Fibroblast of skin of right quadriceps (primary cell): ENCODE results near the gene POLR2B.
"Not testable (repeated sequence)": the region's sequence is repeated elsewhere in the genome, so short reads cannot be mapped to it uniquely, and the experiment has no call there.

Source experiments
- DNase-seq: peaks from one replicate; pipeline ENCODE4 v3.0.0-alpha.2; 2013

The POLR2B gene

GRCh38 chr4:56978750-56979303 is at the start of gene POLR2B:
Gene POLR2B (plus strand): TSS chr4:56978896. CDS start chr4:56978986, 90 bp downstream.
- peak; percentile 91 for DNase-seq

- no peak for DNase-seq
These were observed 48.1 kb upstream of the POLR2B start for GRCh38 chr4:56930638-56931037.

GRCh38 chr4:56931924-56932323 is 46.8 kb upstream of the POLR2B start:
- no peak for DNase-seq

- peak; percentile 88 for DNase-seq
These were observed 41.4 kb upstream of the POLR2B start for GRCh38 chr4:56937262-56937661.

GRCh38 chr4:56939826-56940225 is 38.9 kb upstream of the POLR2B start:
- DNase-seq: not testable (repeated sequence)

- no peak for DNase-seq
These were observed 38.3 kb upstream of the POLR2B start for GRCh38 chr4:56940403-56940802.

- no peak for DNase-seq
These were observed 37.7 kb upstream of the POLR2B start for GRCh38 chr4:56940971-56941370.

GRCh38 chr4:56941403-56941802 is 37.3 kb upstream of the POLR2B start:
- no peak for DNase-seq

GRCh38 chr4:56953680-56954520 is 24.8 kb upstream of the POLR2B start:
- DNase-seq: no peak

GRCh38 chr4:56958111-56958517 is 20.6 kb upstream of the POLR2B start:
- DNase-seq: peak; percentile 90

GRCh38 chr4:56959100-56959499 is 19.6 kb upstream of the POLR2B start:
- no peak for DNase-seq

- DNase-seq: no peak
These were observed 17.6 kb upstream of the POLR2B start for GRCh38 chr4:56961107-56961500.

- DNase-seq: no peak
These were observed 7.3 kb upstream of the POLR2B start for GRCh38 chr4:56971383-56971782.

- DNase-seq: no peak
These were observed 6.3 kb upstream of the POLR2B start for GRCh38 chr4:56972389-56972788.

- no peak for DNase-seq
These were observed 5.9 kb upstream of the POLR2B start for GRCh38 chr4:56972809-56973208.

GRCh38 chr4:56973336-56973735 is 5.4 kb upstream of the POLR2B start:
- DNase-seq: no peak

- DNase-seq: no peak
These were observed 2.3 kb upstream of the POLR2B start for GRCh38 chr4:56976283-56976836.

- no peak for DNase-seq
These were observed 1.8 kb upstream of the POLR2B start for GRCh38 chr4:56976837-56977320.

GRCh38 chr4:56977321-56978012 is 1.2 kb upstream of the POLR2B start, which contains the start of gene NOA1:
Gene NOA1 (minus strand): TSS chr4:56977606. CDS start chr4:56977585, 21 bp downstream.
- DNase-seq: peak; percentile 99

GRCh38 chr4:56979421-56980072 is 851 bp downstream of the POLR2B start:
- DNase-seq: peak; percentile 14

GRCh38 chr4:56981795-56982201 is 3.1 kb downstream of the POLR2B start:
- DNase-seq: no peak

GRCh38 chr4:56986192-56986591 is 7.5 kb downstream of the POLR2B start:
- no peak for DNase-seq

GRCh38 chr4:56986952-56987351 is 8.3 kb downstream of the POLR2B start:
- no peak for DNase-seq
